Nucleus accumbens (tissue), 56 donors: ENCODE results near the gene IQCM.

ENCODE experiments used
- DNase-seq, 56 donors: peaks; one replicate each; lab custom pipeline; 2025; lab: John Stamatoyannopoulos, UW

Gene IQCM

DNA sequence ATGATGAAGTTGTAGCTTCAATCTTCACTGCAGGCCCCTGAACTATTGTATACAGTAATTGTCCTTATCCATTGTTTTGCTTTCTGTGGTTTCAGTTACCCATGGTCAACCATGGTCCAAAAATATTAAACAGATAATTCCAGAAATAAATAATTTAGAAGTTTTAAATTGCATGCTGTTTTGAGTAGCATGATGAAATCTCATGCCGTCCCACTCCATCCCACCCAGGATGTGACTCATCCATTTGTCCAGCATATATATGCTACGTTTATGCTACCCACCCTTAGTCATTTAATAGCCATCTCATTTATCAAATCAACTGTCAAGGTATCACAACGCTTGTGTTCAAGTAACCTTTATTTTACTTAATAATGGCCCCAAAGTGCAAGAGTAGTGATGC, 34.5 kb downstream of the IQCM start:
- DNase-seq = no peak

DNA sequence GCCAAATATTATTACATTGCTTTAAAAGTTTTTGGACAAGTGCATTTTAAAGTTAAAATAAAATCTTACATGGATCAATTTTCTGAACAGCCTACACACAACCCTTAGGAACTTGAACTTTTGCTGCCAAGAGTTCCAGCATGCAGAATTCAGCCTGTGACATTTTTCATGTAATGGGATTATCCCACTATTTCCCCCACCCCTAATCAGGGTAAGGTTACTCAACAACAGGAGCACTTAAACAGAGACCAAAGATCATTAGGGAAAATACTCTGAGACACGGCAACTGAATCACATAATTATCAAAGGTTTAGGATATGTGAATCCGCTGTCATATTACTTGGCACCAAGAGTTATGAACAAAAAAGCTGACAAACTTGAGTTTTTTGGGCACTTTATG, 47.2 kb downstream of the IQCM start:
- DNase-seq = no peak

DNA sequence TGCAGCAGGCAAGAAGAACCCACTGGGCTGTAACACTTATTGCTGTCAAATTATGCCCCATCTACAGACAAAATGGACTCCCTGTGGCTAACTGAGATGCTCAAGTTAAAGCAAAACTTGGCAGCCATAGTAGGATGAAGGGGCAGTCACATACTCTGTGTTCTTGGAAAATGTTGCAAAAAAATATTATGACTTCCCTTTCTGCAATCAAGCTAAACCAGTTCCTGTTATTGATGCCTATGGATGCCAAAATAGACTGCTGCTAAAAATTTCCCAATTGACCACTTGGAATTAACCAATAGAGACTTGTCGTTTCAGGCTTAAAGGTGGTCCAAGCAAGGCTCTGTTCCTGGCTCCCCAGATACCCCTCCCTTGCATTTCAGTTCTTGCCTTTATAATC, 49.5 kb downstream of the IQCM start:
- DNase-seq = no peak

DNA sequence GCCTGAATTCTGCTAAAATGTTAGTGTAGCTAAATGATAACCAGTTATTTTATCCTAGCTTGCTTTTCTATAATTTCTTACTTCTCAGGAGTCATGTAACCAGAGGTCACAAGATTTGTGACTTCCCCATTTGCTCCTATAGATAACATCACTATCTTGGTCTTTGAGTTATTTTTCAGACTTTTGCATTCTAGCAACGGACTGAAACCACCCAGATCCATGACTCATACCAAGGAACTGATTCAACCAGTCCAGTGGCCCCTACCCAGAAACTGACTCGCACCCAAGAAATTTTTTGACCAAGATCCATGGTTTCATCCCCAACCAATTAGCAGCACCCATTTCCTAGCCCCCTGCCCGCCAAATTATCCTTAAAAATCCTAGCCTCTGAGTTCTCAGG, 50.0 kb downstream of the IQCM start:
- DNase-seq = no peak

DNA sequence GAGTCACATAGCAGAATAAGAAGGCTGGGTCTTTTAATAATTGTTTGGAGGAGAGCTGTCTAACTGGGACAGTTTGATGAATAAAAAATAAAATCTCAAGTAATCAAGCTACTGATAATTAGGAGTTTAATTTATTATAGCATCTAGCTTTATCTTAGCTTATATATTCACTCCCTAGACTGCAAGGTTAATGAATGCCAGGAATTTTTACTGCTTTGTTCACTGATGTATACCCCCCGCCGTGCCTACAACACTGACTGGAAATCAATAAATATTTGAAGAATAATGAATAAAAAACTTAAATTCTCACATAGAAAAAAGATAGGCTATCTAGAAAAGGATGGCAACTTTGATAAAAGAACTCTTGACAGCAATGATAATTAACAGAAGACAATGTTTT, 59.7 kb downstream of the IQCM start:
- DNase-seq = no peak

DNA sequence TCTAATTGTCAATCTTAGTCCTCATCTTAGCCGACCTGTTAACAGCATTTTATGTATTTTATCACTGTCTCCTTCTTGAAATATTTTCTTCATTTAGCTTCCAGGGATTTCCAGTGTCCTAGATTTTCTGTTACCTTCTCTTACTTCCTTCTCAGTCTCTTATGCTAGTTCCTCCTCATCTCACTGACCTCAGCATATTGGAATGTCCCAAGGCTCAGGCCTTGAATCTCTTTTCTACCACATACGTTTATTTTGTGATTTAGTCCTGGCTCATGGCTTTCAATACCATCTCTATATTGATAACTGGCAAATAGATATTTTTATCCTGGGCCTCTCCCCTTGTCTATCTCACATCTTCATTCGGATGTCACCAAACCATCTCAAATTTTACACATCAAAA, 61.1 kb downstream of the IQCM start:
- DNase-seq = no peak

DNA sequence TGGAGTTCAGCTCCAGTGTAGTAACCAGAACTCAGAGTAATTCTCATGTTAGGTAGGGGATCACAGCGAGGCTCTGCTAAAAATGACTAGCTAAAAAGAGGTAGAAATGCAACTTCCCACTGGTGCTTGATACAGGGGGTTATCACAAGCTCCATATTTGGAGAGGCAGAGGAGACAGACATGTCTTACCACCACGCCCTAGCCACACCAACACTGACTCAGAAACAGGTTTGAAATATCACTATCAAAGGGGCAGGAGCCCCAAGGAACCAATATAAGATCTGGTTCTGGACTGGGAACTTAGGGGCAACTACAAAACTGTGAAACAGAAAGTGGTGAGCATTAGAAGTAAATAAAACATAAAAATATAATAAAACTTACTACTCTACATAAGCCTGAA, 62.9 kb downstream of the IQCM start:
- no peak for DNase-seq

DNA sequence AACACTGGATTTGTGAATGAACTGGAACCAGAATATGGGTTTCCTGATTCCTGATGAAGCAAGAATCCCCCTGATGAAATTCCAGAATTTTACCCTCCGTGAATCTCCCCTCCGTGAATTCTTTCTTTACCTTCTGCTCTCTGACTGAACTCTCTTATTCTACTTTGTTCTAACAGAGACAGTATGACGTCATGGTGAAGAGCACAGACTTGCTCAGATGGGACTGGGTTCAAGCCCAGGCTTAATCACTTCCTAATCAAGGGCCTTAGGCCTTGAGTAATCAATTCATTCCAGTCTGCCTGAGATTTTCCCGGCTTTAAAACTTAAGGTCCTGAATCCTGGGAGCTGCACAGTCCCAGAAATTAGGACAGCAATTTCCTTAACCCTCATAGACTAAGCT, 64.5 kb downstream of the IQCM start:
- DNase-seq = no peak

DNA sequence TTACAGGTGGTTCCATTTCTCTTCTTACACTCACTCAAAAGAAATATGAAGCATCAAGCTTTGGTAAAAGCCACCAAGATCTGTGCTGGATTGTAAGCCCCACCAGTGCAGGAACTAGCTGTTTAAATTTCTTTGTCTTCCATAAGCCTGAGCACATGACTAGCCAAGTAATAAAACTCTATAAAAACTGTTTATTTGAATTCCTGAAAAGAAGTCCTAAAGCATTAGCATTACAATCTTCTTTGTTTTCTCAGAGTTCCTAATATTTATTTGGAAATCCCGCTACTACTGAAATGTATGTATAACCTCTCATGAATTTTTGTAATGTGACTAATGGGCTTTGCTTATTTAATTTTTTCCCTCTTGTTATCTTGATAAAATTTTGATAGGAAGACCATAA, 65.9 kb downstream of the IQCM start:
- DNase-seq = no peak

DNA sequence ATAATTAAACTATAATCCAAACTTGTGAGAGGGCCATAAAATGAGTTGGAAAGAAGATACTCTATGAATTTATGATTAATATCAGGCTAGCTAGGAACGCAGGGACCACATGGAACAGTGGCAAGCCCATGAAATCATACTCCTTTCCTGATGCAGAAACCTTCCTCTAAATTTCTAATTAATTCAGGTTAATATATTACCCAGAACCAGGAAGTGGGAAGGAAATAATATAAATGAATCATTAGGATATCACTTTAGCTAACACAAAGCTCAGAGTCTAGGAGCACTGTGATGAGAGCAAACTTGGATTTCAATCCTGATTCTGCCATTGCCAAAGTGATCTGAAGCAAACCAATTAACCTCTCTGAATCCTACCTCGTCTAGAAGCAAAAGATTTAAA, 68.0 kb downstream of the IQCM start:
- DNase-seq = no peak

DNA sequence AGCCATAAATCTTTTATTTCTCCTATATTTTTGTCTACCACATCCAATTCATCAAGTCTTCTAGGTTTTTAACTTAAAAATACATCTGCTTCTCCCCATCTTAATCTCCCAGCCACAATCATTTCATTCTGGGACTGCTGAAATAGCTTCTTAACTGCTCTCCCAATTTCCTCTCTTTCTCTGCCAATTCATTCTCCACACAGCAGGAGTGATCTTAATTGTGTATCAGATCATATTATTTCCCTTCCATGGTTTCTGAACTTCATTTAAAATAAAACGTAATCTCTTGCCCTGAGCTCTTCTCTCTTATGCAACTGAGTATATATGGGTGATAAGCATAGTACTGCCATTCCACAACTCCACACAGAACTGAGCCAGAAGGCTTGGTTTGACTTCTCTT, 69.4 kb downstream of the IQCM start:
- DNase-seq = no peak

DNA sequence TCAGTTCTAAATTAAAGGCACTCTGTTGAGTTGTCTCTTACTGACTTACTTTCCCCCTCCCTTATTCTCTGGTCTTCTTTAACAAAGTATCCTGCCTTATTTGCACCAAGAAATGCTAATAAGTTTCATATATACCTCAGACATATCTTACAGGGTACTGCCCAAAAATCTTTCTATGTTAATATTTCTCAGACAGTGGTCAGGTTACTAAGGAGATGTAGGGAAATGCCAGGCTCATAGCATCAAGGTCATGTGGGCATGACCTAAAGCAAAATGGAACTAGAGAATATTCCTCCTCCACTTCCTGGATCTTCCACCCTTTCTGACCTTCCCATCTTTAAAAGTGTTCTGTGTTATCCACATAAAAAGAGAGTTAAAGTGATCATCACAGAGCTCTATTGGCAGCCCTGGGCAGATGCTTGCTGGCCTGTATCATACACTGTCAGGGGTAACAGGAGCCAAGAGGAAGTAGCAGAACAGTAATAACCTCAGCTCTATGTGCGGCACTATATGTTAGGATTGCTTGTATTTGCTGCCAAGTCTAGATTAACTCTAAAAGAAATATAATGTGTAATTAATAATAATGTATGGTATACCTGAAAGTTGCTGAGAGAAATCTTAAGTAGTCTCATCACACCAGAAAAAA, 74.3 kb downstream of the IQCM start:
- no peak for DNase-seq

DNA sequence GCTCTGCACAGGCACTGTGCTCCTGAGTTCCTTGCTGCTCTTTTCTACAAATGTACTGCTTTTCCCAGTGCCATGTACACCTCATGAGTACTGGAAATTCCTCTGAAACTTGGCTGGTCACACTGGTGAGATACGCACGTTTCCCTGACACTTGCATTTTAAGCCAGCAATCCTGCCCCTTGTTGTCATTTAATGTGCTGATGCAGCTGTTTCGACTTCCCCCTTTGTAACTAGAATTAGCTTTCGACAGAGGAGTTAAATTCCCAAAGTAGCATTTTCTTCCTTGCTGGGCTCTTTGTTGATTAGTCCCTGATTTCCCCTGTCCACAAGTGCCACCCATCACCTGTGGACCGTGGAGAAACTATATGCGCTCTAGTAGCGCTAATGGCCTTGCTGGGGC, 77.5 kb downstream of the IQCM start:
- DNase-seq = no peak

DNA sequence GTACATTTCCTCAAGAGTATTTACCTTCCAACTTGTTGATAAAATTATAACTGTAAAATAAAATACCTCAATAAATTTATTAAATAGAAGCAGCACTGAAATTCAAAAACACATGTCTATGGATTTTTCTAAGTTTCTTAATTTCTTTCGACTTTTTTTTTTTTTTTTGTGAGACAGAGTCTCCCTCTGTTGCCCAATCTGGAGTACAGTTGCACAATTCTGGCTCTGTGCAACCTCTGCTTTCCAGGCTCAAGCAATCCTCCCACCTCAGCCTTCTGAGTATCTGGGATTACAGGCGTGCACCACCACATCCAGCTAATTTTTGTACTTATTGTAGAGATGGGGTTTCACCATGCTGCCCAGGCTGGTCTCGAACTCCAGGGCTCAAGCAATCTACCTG, 79.8 kb downstream of the IQCM start:
- no peak for DNase-seq

DNA sequence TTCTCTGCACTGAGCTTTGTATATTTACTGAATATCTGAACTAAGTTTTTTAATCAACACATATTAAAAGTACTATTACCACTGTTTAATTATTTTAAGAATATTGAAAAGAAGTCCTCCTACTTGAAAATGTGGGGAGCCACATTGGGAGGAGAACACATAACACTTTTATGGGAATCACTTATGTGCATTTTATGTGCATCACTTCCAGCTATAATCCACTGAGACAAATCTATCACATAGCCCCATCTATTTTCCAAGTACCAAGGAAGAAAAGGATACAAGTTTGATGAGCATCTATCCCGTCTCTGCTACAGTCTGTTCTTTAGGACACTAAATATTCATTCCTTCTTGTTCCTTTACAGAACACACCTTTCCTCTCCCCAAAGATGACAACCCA, 87.2 kb downstream of the IQCM start:
- DNase-seq = no peak

DNA sequence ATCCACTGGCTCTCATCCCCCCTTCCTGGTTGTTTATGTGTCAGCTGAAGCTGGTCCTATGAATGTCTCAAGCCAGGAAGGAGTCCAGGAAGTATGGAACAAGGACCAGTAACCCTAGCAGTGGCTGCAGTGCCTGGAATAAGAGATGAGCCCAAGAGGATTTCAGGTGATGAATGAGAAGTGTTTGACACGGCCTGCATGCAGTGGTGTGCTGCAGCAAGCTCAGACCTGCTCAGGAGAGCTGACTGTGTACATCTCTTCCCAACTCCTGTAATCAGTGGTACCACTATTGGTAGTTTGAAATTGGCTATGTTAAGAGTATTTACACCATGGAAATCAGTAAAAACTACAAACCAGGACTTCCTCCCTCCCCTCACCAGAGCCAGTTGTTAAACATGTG, 88.0 kb downstream of the IQCM start:
- no peak for DNase-seq

DNA sequence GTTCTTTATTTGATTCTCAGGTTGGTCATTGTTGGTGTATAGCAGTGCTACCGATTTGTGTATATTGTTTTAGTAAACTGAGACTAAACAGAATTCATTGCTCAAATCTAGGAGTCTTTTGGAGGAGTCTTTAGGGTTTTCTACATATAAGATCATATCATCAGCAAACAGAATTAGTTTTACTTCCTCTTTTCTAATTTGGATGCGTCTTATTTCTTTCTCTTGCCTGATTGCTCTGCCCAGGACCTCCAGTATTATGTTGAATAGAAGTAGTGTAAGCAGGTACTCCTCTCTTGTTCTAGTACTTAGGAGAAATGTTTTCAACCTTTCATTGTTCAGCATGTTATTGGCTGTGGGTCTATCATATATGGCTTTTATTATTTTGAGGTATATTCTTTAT, 92.6 kb downstream of the IQCM start:
- DNase-seq = no peak

DNA sequence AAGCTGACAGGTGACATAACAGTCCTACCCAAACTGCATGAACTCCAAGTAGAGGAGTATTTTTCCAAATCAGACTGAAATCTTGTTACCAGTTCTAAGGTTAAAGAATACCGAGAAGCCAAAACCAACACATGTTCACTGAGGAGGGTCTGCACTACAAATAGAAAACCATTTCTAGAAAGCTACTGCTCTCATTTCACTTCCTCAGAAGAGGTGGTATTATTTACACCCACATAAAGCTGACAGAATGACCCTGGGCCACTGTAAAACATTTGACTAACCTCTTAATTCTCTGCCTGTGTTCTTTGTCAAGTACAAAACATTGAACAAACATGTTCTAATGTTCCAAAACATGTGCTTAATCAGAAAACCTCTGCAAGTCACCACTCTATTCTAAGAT, 95.8 kb downstream of the IQCM start:
- DNase-seq = no peak

DNA sequence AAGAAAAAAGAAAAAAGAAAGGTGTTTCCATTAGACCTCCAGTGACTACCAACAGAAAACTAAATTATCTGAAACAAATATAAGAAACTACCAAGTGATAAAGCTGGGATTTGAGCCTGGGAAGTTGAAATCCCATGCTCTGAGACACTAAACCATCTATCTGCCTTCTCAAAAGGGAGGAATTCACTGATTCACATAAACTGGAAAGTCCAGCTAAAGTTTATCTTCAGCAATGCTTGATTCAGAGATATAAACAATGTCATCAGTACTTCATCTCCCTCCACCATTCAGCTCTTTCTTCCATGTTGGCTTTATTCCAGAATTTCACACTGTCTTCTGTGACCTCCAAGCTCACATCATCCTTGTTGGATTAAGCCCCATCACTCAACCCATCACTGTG, 96.3 kb downstream of the IQCM start:
- no peak for DNase-seq

DNA sequence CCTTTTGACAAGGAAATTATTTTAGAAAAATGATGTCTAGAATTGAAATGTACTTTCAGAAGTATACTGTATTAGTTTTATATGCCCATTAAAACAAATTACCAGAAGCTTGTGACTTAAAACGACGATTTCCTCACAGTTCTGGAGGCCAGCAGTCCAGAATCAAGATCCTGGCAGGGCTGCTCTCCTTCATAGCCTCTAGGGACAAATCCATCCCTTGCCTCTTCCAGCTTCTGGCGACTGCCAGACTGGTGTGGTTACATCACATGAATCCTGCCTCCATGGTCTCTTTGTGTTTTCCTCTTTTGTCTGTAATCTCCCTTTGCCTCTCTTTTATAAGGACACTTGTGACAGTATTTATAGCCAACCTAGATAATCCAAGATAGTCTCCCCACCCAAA, 97.1 kb downstream of the IQCM start:
- no peak for DNase-seq

DNA sequence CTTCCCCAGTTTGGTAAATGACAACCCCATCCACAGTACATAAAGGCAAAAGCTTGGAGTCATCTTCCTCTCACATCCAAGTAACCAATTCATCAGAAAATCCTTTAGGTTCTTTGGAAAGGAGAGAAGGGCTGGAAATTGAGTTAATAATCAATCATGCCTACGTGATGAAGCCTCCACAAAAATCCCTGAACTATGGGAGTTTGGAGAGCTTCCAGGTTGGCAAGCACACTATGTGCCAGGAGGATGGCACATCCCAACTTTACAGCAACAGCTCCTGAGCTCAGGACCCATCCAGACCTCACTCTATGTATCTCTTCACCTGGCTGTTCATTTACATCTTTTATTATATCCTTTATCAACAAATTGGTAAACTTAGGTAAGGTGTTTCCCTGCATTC, 98.9 kb downstream of the IQCM start:
- DNase-seq = no peak

DNA sequence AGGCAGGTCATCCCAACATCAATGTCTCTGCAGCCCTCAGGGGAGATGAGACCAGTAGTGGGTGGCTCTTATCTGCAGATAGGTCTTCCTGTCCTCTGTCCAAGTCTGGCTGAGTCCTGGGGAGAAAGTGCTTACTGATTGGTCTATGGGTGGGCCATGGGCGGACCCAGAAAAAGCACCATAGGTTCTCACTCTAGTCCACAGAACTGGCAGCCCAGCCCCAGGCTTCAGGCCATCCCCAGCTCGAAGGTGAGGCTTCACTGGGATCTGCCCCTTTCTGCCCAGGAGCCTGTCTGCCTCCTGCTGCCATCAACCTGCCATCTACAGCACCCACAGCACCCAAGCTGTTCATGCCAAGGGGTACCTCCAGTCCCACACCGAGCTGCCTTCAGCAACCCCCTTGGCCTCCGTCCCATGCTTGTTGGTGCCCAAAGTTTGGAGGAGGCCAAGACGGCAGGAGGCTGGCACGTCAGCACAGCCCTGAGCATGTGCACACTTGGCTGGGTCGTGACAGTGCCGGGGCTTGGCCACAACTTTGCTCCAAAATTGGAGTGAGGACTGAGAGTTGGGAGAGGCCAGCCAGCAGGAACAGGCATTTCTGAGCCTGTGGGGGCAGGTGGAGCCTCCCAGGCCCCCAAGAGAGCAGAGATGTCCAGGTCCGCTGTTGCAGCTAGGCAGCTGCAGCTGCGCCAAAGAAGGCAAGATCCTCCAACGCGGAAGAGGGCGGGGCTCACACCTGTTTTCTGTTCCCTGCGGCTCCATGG, 99.6 kb downstream of the IQCM start:
- no peak for DNase-seq

DNA sequence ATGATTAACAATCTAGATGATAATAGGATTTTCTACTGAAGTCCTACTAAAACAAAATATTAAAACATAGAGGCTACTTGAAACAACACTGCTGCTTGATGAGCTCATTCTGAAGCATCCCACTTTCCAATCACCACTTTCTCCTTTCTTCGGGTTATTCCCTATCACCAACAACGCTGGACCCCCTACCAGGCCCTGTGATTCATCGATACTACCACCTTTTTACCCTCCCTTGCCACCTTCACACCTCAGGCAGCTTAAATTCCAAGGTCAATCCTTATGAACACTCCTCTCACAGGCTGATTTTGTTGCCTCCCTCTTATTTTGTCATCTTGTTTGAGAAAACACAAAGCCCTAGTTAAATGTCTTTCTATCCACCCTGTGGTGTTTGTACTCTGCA, 102.6 kb downstream of the IQCM start:
- no peak for DNase-seq
